HCT116 (cell line): ENCODE measurements around the gene TPP1.

Experiments used
- ATF3 ChIP-seq: IDR thresholded peaks from 2 replicates; pipeline ENCODE4 v1.6.1; 2012
- CTCF ChIP-seq, 3 experiments: fragments of 200-600 bp in 1 of 3; sonication (generic) in 1 of 3; IDR thresholded peaks in 2 of 3; conservative IDR thresholded peaks in 1 of 3; 2 replicates each; pipeline ENCODE4 v1.5.1; 2012 to 2017; ENCODE audit warnings: low read depth in 2 of 3, low read length in 2 of 3, antibody characterized with exemption in 1 of 3, borderline replicate concordance in 1 of 3, control low read depth in 1 of 3, mild to moderate bottlenecking in 1 of 3, mixed read lengths in 1 of 3, mixed run types in 1 of 3, moderate library complexity in 1 of 3; ENCODE audit not compliant: insufficient read depth in 1 of 3
- EZH2phosphoT487 ChIP-seq: fragments of 200-600 bp; IDR thresholded peaks from 2 replicates; pipeline ENCODE4 v1.6.1; 2018; ENCODE audit warnings: antibody characterized with exemption, borderline replicate concordance
- JUND ChIP-seq: IDR thresholded peaks from 2 replicates; pipeline ENCODE4 v1.6.1; 2012
- POLR2A ChIP-seq: IDR thresholded peaks from 2 replicates; pipeline ENCODE4 v1.7.0; 2011; ENCODE audit warnings: borderline replicate concordance; ENCODE audit not compliant: insufficient read depth, insufficient read length; ENCODE audit errors: extremely low read depth
- REST ChIP-seq: IDR thresholded peaks from 2 replicates; pipeline ENCODE4 v1.6.1; 2012; ENCODE audit warnings: low read depth
- SP1 ChIP-seq: IDR thresholded peaks from 2 replicates; pipeline ENCODE4 v1.6.1; 2012; ENCODE audit warnings: low read depth
- TCF7L2 ChIP-seq: IDR thresholded peaks from 2 replicates; pipeline ENCODE4 v1.7.0; 2011; ENCODE audit warnings: borderline replicate concordance, inconsistent platforms; ENCODE audit not compliant: insufficient read depth, insufficient read length; ENCODE audit errors: extremely low read depth
- YY1 ChIP-seq: IDR thresholded peaks from 2 replicates; pipeline ENCODE4 v1.6.1; 2011; ENCODE audit warnings: low read length, low read depth, moderate library complexity, mild to moderate bottlenecking; ENCODE audit not compliant: insufficient replicate concordance; ENCODE audit errors: extremely low read depth

GRCh38 chr11:6633422-6634408, 14.5 kb upstream of the TPP1 start:
- no peak for TF ChIP-seq POLR2A
- no peak for TF ChIP-seq EZH2phosphoT487
- no peak for TF ChIP-seq ATF3
- TF ChIP-seq JUND, result no peak
- TF ChIP-seq CTCF (IDR thresholded peaks at IDR 0.05 in 2 of 3, conservative IDR thresholded peaks at IDR 0.05 in 1 of 3; ENCODE audit: borderline replicate concordance in 1 of 3, insufficient read depth in 1 of 3, low read depth in 2 of 3, low read length in 2 of 3), result no peak
- TF ChIP-seq SP1, result no peak
- TF ChIP-seq REST, result no peak
- TF ChIP-seq TCF7L2, result no peak
- no peak for TF ChIP-seq YY1
